AG20443 (cell line): Measurements from ENCODE around the gene LMF1.
"Not testable (repeated sequence)": the region's sequence is repeated elsewhere in the genome, so short reads cannot be mapped to it uniquely, and the experiment has no call there.

Source experiments
- DNase-seq: peaks from one replicate; pipeline ENCODE4 v3.0.0; 2012; ENCODE audit warnings: low spot score, mixed read lengths

Gene LMF1

GRCh38 chr16:850668-851067 is 120.1 kb downstream of the LMF1 start:
- DNase-seq, result no peak

GRCh38 chr16:848510-849253 is 122.1 kb downstream of the LMF1 start:
- DNase-seq, result no peak

GRCh38 chr16:847681-848445 is 122.9 kb downstream of the LMF1 start:
- no peak for DNase-seq

DNA sequence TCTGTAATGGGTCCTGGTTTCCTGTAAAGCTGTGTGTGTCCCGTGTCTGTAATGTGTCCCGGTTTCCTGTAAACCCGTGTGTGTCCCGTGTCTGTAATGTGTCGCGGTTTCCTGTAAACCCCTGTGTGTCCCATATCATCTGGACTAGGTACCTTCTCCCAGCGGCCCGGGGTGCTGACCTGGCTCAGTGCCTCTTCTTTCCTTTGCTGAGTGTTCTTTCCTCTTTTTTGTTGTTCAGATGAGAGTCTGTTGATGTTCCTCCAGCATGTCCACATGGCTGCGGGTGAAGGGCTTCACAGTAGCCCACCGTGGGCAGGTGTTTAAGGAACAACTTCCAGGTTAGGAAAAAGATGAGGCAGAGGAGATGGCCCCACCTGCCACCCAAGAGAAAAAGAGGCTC is 123.6 kb downstream of the LMF1 start:
- no peak for DNase-seq

DNA sequence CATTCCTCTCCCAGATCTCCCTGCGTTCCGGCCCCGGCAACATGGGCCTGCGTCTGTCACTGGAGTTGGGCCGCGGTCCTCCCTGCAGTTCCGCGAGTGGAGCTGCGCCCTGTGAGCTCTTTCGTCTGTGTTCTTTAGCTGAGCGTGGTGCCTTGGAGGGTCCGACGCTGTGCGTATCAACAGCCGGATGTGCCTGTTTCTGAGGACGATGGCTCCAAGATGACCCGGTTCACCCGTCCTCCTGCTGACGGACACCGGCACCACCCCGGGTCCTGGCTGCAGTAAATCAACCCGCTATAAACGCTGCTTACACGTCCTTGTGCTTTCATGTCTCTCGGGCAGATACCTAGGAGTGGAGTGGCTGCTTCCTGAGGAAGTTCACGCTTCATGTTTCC is 125.4 kb downstream of the LMF1 start:
- no peak for DNase-seq

DNA sequence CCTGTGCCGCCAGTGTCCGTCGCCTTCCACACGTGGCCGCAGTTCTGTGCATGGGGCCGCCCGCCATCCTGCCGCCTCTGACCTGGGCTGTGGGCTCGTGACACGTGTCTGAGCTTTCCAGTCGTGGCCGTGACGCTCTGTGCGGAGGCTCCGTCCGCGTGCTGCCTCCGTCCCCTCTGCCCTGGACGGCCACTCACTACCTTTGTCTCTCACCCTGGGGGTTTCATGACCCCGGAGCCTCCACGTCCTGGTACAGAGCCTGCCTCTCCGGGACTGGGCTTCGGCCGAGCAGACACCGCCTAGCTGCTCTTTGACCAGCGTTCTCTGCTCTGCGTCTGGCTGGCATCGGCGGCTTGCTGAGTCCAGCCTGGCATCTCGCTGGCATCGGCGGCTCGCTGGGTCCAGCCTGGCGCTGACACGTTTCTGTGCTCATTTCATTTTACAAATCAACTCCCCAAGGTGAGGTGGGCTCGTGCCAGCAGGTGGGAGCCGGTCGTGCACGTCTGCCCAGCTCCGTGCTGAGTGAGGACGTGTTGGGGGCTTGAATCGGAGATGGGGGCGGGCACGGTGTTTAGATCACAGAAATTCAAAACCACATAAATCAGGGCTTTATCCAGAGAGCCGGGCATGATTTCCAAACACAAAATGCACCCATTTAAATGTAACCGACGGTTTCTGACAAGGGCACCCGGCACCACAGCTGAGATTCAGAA is 126.0 kb downstream of the LMF1 start:
- DNase-seq, result no peak

GRCh38 chr16:843771-844170 is 127.0 kb downstream of the LMF1 start:
- no peak for DNase-seq

- no peak for DNase-seq
These were observed 127.8 kb downstream of the LMF1 start for GRCh38 chr16:842711-843560.

- peak; percentile 76 for DNase-seq
These were observed 128.7 kb downstream of the LMF1 start for GRCh38 chr16:842061-842476.

GRCh38 chr16:841455-842060 is 129.2 kb downstream of the LMF1 start:
- no peak for DNase-seq

GRCh38 chr16:840561-841454 is 130.0 kb downstream of the LMF1 start:
- DNase-seq, result no peak

DNA sequence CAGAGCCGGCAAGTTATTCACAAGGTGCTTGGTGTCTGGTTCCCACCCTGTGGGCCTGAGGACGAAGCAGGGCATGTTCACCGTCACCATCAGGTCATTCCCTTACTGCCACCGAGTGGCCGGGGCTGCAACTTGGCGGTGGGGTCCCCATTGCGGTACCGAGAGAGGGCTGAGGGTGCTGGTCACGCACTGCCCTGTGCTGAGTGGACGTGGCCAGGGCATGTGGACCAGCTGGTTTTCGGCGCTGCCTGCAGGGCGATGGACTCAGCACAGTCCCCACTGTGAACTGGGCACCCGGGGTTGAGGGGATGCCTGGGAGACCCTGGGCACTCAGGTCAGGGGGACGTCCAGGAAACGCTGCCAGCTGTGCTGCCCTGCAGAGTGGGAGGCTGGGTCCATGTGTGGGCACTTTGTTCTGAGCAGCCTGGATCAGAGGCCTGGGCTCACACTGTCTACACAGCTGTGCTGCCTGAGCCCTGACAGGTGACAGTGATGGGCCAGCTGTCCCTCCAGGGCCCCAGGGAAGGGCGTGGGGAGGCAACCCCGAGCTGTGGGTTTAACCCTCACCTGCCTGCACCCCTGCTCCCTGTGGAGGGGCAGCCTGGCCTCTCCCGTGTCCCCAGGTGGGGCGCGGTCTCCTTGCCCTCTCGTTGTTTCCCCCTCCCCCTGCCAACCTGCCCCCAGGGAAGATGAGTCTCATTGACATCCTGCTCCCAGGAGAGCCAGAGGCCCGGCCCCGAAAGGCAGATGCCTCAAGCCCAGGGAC is 131.0 kb downstream of the LMF1 start:
- DNase-seq, result no peak

- no peak for DNase-seq
These were observed 132.0 kb downstream of the LMF1 start for GRCh38 chr16:838741-839140.

GRCh38 chr16:836822-837221 is 134.0 kb downstream of the LMF1 start:
- not testable (repeated sequence) for DNase-seq

DNA sequence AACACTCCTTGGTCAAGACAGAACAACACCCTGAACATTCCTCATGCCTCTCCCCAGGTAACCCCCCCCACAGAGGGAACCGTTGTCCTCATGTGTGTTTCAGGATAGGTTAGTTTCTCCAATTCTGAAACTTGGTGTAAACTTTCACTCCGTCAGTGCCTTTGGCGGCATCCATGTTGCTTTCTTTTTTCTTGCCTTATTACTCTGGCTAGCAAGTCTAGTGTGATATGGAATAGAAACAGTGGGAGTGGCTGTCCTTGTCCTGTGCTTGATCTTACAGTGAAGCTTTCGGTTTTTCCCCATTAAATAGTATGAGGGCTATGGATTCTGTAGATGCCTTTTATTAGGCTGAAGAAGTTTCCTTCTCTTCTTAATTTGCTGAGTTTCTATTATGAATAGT is 134.6 kb downstream of the LMF1 start:
- DNase-seq, result no peak

GRCh38 chr16:835373-835772 is 135.4 kb downstream of the LMF1 start:
- no peak for DNase-seq

- no peak for DNase-seq
These were observed 137.4 kb downstream of the LMF1 start for GRCh38 chr16:833411-833810.

DNA sequence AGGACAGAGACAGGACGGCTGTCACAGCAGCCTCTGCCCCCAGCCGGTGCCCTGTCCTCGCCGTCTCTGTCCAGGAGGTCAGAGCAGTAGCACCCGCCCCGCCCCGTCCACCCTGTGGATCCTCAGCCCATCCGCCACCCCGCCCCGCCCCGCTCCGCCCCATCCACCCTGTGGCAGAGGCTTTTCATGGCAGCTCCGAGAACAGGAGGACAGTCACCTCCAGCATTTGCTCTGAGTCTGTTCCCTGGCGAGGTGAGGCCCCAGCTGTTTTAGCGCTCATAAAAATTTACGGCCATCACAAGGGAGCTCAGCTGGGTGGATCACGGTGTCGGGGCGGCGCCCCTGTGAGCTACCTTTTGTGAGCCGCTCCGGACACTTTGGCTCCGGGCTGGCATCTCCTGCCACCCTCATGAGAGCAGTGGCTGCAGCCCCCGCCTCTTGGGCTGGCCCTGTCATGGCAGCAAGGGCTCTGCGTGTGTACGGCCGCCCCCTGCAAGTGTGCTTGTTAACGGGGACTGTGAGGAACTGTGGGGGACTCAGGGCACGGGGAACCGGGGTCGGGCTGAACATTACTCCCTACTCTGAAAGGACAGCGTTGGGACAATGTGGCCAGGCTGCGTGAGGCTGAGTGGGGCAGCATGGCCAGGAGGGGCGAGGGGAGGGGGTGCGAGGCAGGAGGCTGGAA is 138.0 kb downstream of the LMF1 start:
- DNase-seq, result no peak
